Vagina (tissue), 2 donors: Measurements from ENCODE around the gene RPE. TPM values are rescaled to one million over a fixed set of nuclear protein-coding genes. Genes with fewer than 3 reads are reported as not detected.

Source experiments
- DNase-seq, 2 donors: peaks; one replicate each; pipeline ENCODE4 v3.0.0-alpha.2; 2017; ENCODE audit errors: extremely low spot score in 2 of 2
- H3K27ac ChIP-seq: fragments of 200-600 bp; sonication (generic); one replicate; pipeline ENCODE4 v1.5.1; 2019
- H3K27me3 ChIP-seq: fragments of 200-600 bp; sonication (generic); one replicate; pipeline ENCODE4 v1.5.1; 2019
- H3K36me3 ChIP-seq, 2 donors: fragments of 200-600 bp; sonication (generic); one replicate each; pipeline ENCODE4 v1.5.1; 2017 to 2019
- H3K4me1 ChIP-seq: fragments of 200-600 bp; sonication (generic); one replicate; pipeline ENCODE4 v1.5.1; 2019
- H3K4me3 ChIP-seq, 2 donors: fragments of 200-600 bp; sonication (generic); 1 replicate in 1 of 2; 2 replicates in 1 of 2; pipeline ENCODE4 v1.5.1; 2016 to 2019
- H3K9me3 ChIP-seq: fragments of 200-600 bp; sonication (generic); one replicate; pipeline ENCODE4 v1.5.1; 2019
- CTCF ChIP-seq, 3 experiments: fragments of 450-650 bp in 2 of 3; fragments of 200-600 bp in 1 of 3; sonication (generic) in 1 of 3; IDR thresholded peaks; one replicate each; pipeline ENCODE4 v1.5.1; 2017 to 2019; ENCODE audit warnings: antibody characterized with exemption in 3 of 3, mild to moderate bottlenecking in 2 of 3, moderate library complexity in 2 of 3
- POLR2A ChIP-seq, 2 donors: fragments of 450-650 bp; IDR thresholded peaks; one replicate each; pipeline ENCODE4 v1.6.1; 2017; ENCODE audit warnings: antibody characterized with exemption in 2 of 2, mild to moderate bottlenecking in 2 of 2, moderate library complexity in 2 of 2
- POLR2AphosphoS5 ChIP-seq, 2 donors: sonication (generic); formaldehyde crosslinking; IDR thresholded peaks; one replicate each; pipeline ENCODE4 v1.9.0; 2017; ENCODE audit warnings: antibody characterized with exemption in 2 of 2, mild to moderate bottlenecking in 2 of 2, low read depth in 1 of 2; ENCODE audit not compliant: insufficient read depth in 1 of 2
- intact Hi-C: fragments of 100-400 bp; cut with DNase I; formaldehyde crosslinking; loops from one replicate; pipeline ENCODE4 v1.15.1; 2023
- total RNA-seq: library from RNA; depleted of rRNA; stranded (reverse); fragments of >200 nt; gene quantifications from one replicate; pipeline ENCODE4 v1.2.3, GENCODE V29; 2016

RPE gene
- total RNA-seq, 1 donor from 2014 or later: 73.2 TPM

GRCh38 chr2:209984291-209984690, 18.1 kb upstream of the RPE start:
- H3K4me1 ChIP-seq: no peaks in the 10 kb centered on the region
- no peaks in the 10 kb centered on the region for H3K36me3 ChIP-seq
- no peak overlapping the region for H3K4me3 ChIP-seq
- no peaks in the 10 kb centered on the region for H3K9me3 ChIP-seq
- no peak overlapping the region for H3K27ac ChIP-seq
- intact Hi-C loops: no loop called here
- H3K27me3 ChIP-seq: no peaks in the 10 kb centered on the region
- DNase-seq: no peak
- TF ChIP-seq POLR2A (IDR thresholded peaks at IDR 0.05) (no peak), CTCF (IDR thresholded peaks at IDR 0.05) (no peak), POLR2AphosphoS5 (IDR thresholded peaks at IDR 0.05; ENCODE audit: insufficient read depth in 1 of 2, low read depth in 1 of 2) (no peak)

- Histone ChIP-seq H3K9me3 (no peaks in the 10 kb centered on the region), H3K4me3 (no peak overlapping the region), H3K27ac (no peak overlapping the region), H3K27me3 (no peaks in the 10 kb centered on the region), H3K4me1 (no peaks in the 10 kb centered on the region), H3K36me3 (no peaks in the 10 kb centered on the region)
- no peak for DNase-seq
- intact Hi-C loops: no loop called here
- TF ChIP-seq CTCF (IDR thresholded peaks at IDR 0.05): no peak
- TF ChIP-seq POLR2AphosphoS5 (IDR thresholded peaks at IDR 0.05; ENCODE audit: insufficient read depth in 1 of 2, low read depth in 1 of 2): no peak
- no peak for TF ChIP-seq POLR2A (IDR thresholded peaks at IDR 0.05)
Observed at GRCh38 chr2:209985874-209986273, 16.6 kb upstream of the RPE start.

GRCh38 chr2:209986415-209986814, 16.0 kb upstream of the RPE start:
- no peak for TF ChIP-seq POLR2AphosphoS5 (IDR thresholded peaks at IDR 0.05; ENCODE audit: insufficient read depth in 1 of 2, low read depth in 1 of 2)
- no peak for TF ChIP-seq CTCF (IDR thresholded peaks at IDR 0.05)
- TF ChIP-seq POLR2A (IDR thresholded peaks at IDR 0.05): no peak
- no peaks in the 10 kb centered on the region for H3K9me3 ChIP-seq
- H3K4me1 ChIP-seq: no peaks in the 10 kb centered on the region
- no peak for DNase-seq
- intact Hi-C loops: no loop called here
- H3K4me3 ChIP-seq: no peak overlapping the region
- H3K27ac ChIP-seq: no peak overlapping the region
- H3K36me3 ChIP-seq: no peaks in the 10 kb centered on the region
- H3K27me3 ChIP-seq: no peaks in the 10 kb centered on the region

GRCh38 chr2:209988010-209988409, 14.4 kb upstream of the RPE start:
- DNase-seq: no peak
- intact Hi-C loops: no loop called here
- Histone ChIP-seq H3K27me3 (no peaks in the 10 kb centered on the region), H3K9me3 (no peaks in the 10 kb centered on the region), H3K4me3 (no peak overlapping the region), H3K36me3 (no peaks in the 10 kb centered on the region), H3K4me1 (no peaks in the 10 kb centered on the region), H3K27ac (no peak overlapping the region)
- no peak for TF ChIP-seq CTCF (IDR thresholded peaks at IDR 0.05)
- no peak for TF ChIP-seq POLR2A (IDR thresholded peaks at IDR 0.05)
- TF ChIP-seq POLR2AphosphoS5 (IDR thresholded peaks at IDR 0.05; ENCODE audit: insufficient read depth in 1 of 2, low read depth in 1 of 2): no peak

- Histone ChIP-seq H3K4me3 (no peak overlapping the region), H3K9me3 (no peaks in the 10 kb centered on the region), H3K27ac (no peak overlapping the region), H3K27me3 (no peaks in the 10 kb centered on the region), H3K4me1 (no peaks in the 10 kb centered on the region), H3K36me3 (no peaks in the 10 kb centered on the region)
- TF ChIP-seq POLR2AphosphoS5 (IDR thresholded peaks at IDR 0.05; ENCODE audit: insufficient read depth in 1 of 2, low read depth in 1 of 2): no peak
- no peak for TF ChIP-seq POLR2A (IDR thresholded peaks at IDR 0.05)
- TF ChIP-seq CTCF (IDR thresholded peaks at IDR 0.05): no peak
- intact Hi-C loops: no loop called here
- DNase-seq: no peak
Observed at GRCh38 chr2:209990838-209991237, 11.6 kb upstream of the RPE start.
